Hepatocyte (in vitro differentiated cells): ENCODE results near the gene WNK1. TPM values are rescaled to one million over a fixed set of nuclear protein-coding genes. Genes with fewer than 3 reads are reported as not detected.

Source experiments
- DNase-seq: peaks from one replicate; pipeline ENCODE4 v3.0.0-alpha.2; 2016; ENCODE audit warnings: low spot score
- H2AFZ ChIP-seq: fragments of 200-600 bp; sonication (generic); 2 replicates; pipeline ENCODE4 v1.6.0; 2016; ENCODE audit warnings: antibody characterized with exemption, mild to moderate bottlenecking
- H3K27ac ChIP-seq: fragments of 200-600 bp; sonication (generic); 2 replicates; pipeline ENCODE4 v1.5.1; 2016; ENCODE audit warnings: mild to moderate bottlenecking
- H3K27me3 ChIP-seq: fragments of 200-600 bp; sonication (generic); 2 replicates; pipeline ENCODE4 v1.6.1; 2016
- H3K36me3 ChIP-seq: fragments of 200-600 bp; sonication (generic); replicated peaks from 2 replicates; pipeline ENCODE4 v1.5.1; 2016; ENCODE audit warnings: low read depth; ENCODE audit not compliant: insufficient read depth
- H3K4me1 ChIP-seq: fragments of 200-600 bp; sonication (generic); 2 replicates; pipeline ENCODE4 v1.5.1; 2016; ENCODE audit warnings: mild to moderate bottlenecking, moderate library complexity; ENCODE audit not compliant: insufficient read depth
- H3K4me2 ChIP-seq: fragments of 200-600 bp; sonication (generic); 2 replicates; pipeline ENCODE4 v1.6.0; 2016
- H3K4me3 ChIP-seq: fragments of 200-600 bp; sonication (generic); 2 replicates; pipeline ENCODE4 v1.5.1; 2016; ENCODE audit warnings: mild to moderate bottlenecking
- H3K79me2 ChIP-seq: fragments of 200-600 bp; sonication (generic); 2 replicates; pipeline ENCODE4 v1.6.0; 2017; ENCODE audit warnings: mild to moderate bottlenecking
- H3K9me2 ChIP-seq: fragments of 200-600 bp; sonication (generic); replicated peaks from 2 replicates; pipeline ENCODE4 v1.6.0; 2017; ENCODE audit warnings: mild to moderate bottlenecking; ENCODE audit not compliant: insufficient read depth
- H3K9me3 ChIP-seq: fragments of 200-600 bp; sonication (generic); 2 replicates; pipeline ENCODE4 v1.5.1; 2016; ENCODE audit warnings: low read depth, mild to moderate bottlenecking
- H4K20me1 ChIP-seq: fragments of 200-600 bp; sonication (generic); 2 replicates; pipeline ENCODE4 v1.6.0; 2016; ENCODE audit warnings: mild to moderate bottlenecking; ENCODE audit not compliant: insufficient read depth, poor library complexity, severe bottlenecking
- CTCF ChIP-seq: fragments of 200-600 bp; sonication (generic); IDR thresholded peaks from 2 replicates; pipeline ENCODE4 v1.5.1; 2016; ENCODE audit warnings: antibody characterized with exemption, mild to moderate bottlenecking; ENCODE audit not compliant: poor library complexity
- EZH2 ChIP-seq: fragments of 200-600 bp; sonication (generic); IDR thresholded peaks from 2 replicates; pipeline ENCODE4 v1.6.1; 2016; ENCODE audit warnings: antibody characterized with exemption, mild to moderate bottlenecking, borderline replicate concordance
- EZH2phosphoT487 ChIP-seq: fragments of 200-600 bp; sonication (generic); IDR thresholded peaks from one replicate; pipeline ENCODE4 v1.6.1; 2018; ENCODE audit warnings: antibody characterized with exemption, mild to moderate bottlenecking, low read depth, moderate library complexity; ENCODE audit not compliant: unreplicated experiment, severe bottlenecking
- WGBS: methylation state at CpG from one replicate; pipeline ENCODE4 v1.1.6; 2016; ENCODE audit warnings: low lambda C conversion rate; ENCODE audit errors: missing lambda C conversion rate; 5-methylcytosine and 5-hydroxymethylcytosine counted together
- polyA plus RNA-seq: library from polyadenylated mRNA; unstranded; fragments of >200 nt; fragmentation: Nextera tagmentation; extraction: Ambion mirVana; gene quantifications from 2 replicates; pipeline ENCODE4 v1.2.1, GENCODE V29; 2016
- total RNA-seq: library from RNA; depleted of rRNA; stranded (reverse); fragments of >200 nt; gene quantifications from 2 replicates; pipeline ENCODE4 v1.2.3, GENCODE V29; 2014

Gene WNK1
- total and polyA plus RNA-seq, 2 experiments from 2014 or later = 58.5 to 62.6 TPM

GRCh38 chr12:851913-852312 is 99.5 kb downstream of the WNK1 start:
- H3K9me2 ChIP-seq = no peaks in the 10 kb centered on the region
- H4K20me1 ChIP-seq = peaks cover 12% of the 10 kb centered on the region
- H3K36me3 ChIP-seq = no peaks in the 10 kb centered on the region
- H2AFZ ChIP-seq = no peak overlapping the region
- H3K4me1 ChIP-seq = peaks cover 4% of the 10 kb centered on the region
- H3K27me3 ChIP-seq = no peaks in the 10 kb centered on the region
- peak overlapping the region; percentile 26 for H3K27ac ChIP-seq
- peaks cover 71% of the 10 kb centered on the region for H3K79me2 ChIP-seq
- no peaks in the 10 kb centered on the region for H3K9me3 ChIP-seq
- WGBS = 79% methylated on average over 3 of the region's 3 CpGs
- H3K4me3 ChIP-seq = no peak overlapping the region
- peak; percentile 17 for DNase-seq
- H3K4me2 ChIP-seq = no peak overlapping the region
- TF ChIP-seq CTCF (no peak), EZH2 (no peak), EZH2phosphoT487 (no peak)

- DNase-seq = no peak
- no peak overlapping the region for H3K4me3 ChIP-seq
- no peak overlapping the region for H3K27ac ChIP-seq
- no peaks in the 10 kb centered on the region for H3K9me2 ChIP-seq
- TF ChIP-seq EZH2 (no peak), CTCF (no peak), EZH2phosphoT487 (no peak)
- H3K36me3 ChIP-seq = no peaks in the 10 kb centered on the region
- H3K27me3 ChIP-seq = no peaks in the 10 kb centered on the region
- H3K9me3 ChIP-seq = no peaks in the 10 kb centered on the region
- no peak overlapping the region for H3K4me2 ChIP-seq
- no peak overlapping the region for H2AFZ ChIP-seq
- H4K20me1 ChIP-seq = peaks cover 12% of the 10 kb centered on the region
- H3K79me2 ChIP-seq = peaks cover 63% of the 10 kb centered on the region
- H3K4me1 ChIP-seq = peaks cover 4% of the 10 kb centered on the region
Measured at GRCh38 chr12:852864-853263, 100.5 kb downstream of the WNK1 start.

GRCh38 chr12:857611-858010 is 105.2 kb downstream of the WNK1 start:
- H3K79me2 ChIP-seq = peaks cover 38% of the 10 kb centered on the region
- H2AFZ ChIP-seq = no peak overlapping the region
- H3K4me3 ChIP-seq = no peak overlapping the region
- no peaks in the 10 kb centered on the region for H4K20me1 ChIP-seq
- no peaks in the 10 kb centered on the region for H3K9me3 ChIP-seq
- no peaks in the 10 kb centered on the region for H3K9me2 ChIP-seq
- no peak for DNase-seq
- H3K4me1 ChIP-seq = no peaks in the 10 kb centered on the region
- no peaks in the 10 kb centered on the region for H3K36me3 ChIP-seq
- H3K27me3 ChIP-seq = no peaks in the 10 kb centered on the region
- TF ChIP-seq CTCF = no peak
- TF ChIP-seq EZH2 = no peak
- TF ChIP-seq EZH2phosphoT487 = no peak
- no peak overlapping the region for H3K4me2 ChIP-seq
- H3K27ac ChIP-seq = no peak overlapping the region
- WGBS = 84% methylated on average over 5 of the region's 5 CpGs

- peaks cover 4% of the 10 kb centered on the region for H3K79me2 ChIP-seq
- H3K4me3 ChIP-seq = no peak overlapping the region
- no peaks in the 10 kb centered on the region for H3K36me3 ChIP-seq
- WGBS = 95% methylated on average over 4 of the region's 4 CpGs
- H3K4me2 ChIP-seq = no peak overlapping the region
- TF ChIP-seq EZH2phosphoT487 = no peak
- DNase-seq = no peak
- no peaks in the 10 kb centered on the region for H3K9me3 ChIP-seq
- H4K20me1 ChIP-seq = no peaks in the 10 kb centered on the region
- no peaks in the 10 kb centered on the region for H3K27me3 ChIP-seq
- no peaks in the 10 kb centered on the region for H3K4me1 ChIP-seq
- H2AFZ ChIP-seq = no peak overlapping the region
- H3K9me2 ChIP-seq = no peaks in the 10 kb centered on the region
- no peak overlapping the region for H3K27ac ChIP-seq
Measured at GRCh38 chr12:862303-862911, 110.0 kb downstream of the WNK1 start.
